NCI-H510A treated with DMSO at 0.1 percent for 48 hours (cell line): ENCODE data around the gene STK39.

Source experiments
- DNase-seq: peaks from one replicate; lab custom pipeline; 2025; lab: John Stamatoyannopoulos, UW

Gene STK39

DNA sequence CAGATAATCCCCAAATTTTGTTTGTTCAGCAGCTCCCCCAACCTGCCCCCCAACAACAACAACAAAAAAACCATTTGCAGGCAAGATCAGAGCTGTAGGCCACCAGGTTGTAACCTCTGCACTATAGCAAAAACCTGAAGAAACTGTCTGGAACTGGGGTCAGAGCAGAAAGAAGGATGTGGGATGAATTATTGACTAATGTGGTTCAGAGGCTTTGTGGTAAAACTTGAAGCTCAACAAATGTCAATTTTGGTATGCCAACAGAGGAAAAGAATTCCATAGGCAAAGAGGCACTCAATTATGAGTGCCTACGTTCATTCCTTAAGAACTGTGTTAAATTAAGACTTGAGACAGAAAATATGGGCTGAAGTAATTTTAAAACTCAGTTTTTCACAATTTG lies 255.1 kb downstream of the STK39 start:
- no peak for DNase-seq

DNA sequence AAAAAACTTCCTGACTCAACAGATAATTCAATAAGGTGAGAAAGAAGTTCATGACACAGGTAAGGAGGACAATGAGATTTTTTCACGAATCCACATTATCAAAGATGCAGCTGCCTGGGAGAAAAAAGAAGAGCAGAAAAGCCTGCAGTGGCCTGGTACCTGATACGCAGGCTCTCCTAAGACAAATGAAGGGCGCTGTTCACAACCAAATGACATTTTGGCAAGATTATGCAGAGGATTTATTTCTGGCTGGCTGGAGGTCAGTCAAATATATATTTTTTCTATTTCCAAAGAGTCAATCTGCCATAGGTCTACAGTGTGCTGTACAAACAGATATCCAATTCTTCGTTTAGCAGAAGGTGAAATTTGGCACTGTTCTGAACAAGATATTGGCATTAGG lies 257.3 kb downstream of the STK39 start:
- no peak for DNase-seq

DNA sequence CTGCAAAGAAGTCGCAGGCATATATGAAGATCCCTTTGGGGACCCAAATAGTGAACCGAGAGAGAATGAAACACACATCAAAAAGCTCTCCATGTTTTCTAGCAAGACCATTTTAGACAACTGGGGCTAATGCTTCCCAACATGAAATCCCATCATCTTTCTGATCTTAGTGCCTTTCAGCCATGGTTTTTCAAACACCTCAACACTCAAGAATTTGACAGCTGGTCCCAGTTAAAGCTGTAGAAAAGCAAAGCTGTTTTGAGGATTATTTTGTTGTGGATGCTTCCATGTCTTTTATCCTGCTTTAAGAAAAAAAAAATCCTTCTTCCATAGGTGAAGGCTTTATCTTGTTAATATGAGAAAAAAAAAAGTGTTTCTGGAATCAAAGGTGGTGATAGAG lies 259.1 kb downstream of the STK39 start:
- DNase-seq: no peak

DNA sequence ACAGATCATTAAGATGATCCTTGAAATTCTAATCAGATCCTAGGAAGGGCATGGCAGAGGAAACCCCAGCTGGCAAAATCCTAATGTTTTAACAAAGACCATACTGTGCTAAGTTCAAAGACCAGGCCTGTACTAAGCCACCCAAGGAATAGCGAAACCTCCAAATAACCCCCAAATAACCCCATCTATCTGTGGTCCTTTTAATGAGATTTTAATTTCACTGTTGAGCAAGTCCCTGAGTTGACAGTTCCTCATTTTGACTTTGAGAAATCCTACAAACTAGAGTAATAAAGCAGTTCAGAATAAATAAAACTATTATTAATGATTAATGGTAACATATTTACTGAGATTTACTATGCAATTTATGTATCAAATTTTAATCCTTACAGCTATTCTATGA lies 259.8 kb downstream of the STK39 start:
- no peak for DNase-seq

DNA sequence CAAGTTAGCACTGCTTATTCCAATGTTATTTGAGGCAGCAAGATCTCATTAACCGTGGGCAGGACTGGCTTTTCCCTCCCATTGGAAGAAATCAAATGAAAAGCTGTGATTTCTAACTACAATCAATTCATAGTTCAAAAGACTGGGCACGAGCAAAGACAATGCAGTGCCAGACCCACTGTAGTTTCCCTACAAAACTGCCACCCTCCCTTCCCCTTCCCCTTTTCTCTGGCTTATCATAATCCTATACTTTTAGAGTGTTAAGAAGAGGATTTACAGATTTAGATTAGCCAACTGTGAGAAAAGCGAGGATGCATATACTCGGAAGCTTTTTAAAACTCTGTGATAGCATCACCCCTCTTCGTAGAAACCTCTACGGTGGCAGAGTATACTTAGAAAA lies 260.4 kb downstream of the STK39 start:
- DNase-seq: no peak

DNA sequence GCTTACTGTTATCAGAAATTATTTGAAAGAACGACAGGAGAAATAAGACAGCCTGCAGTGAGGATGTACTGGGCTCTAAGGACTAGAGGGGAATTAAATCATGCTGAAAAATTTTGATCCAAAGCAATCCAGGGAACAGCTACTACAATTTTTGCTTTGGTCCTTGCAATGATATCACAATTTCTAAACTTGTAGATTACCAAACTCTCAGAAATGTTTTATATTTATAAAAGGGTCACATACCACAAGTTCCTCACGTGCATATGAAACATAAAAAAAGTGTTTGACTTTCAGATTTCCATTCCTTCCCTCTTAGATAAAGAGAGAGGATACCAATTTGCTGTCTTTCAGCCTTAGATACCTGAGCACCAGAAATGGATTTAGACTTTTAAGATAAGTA lies 261.2 kb downstream of the STK39 start:
- DNase-seq: no peak

DNA sequence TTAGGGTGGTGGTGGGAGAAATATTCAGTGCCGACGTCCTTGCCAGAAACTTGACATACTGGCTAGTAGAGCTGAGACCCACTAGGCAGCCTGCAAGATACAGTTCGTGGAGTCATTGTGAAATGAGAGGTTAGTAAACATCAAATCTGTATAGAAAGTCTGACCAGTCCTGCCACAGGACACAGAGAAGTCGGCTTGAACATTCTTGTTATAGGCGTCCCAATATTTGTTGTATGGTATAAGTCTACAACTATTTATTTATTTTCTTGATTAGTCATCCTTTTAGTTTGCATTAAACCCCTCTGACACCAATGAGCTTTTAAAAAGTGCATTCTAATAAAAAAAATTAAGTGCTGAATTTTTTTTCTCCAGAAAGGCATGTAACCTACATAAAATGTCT lies 265.4 kb downstream of the STK39 start:
- DNase-seq: no peak

DNA sequence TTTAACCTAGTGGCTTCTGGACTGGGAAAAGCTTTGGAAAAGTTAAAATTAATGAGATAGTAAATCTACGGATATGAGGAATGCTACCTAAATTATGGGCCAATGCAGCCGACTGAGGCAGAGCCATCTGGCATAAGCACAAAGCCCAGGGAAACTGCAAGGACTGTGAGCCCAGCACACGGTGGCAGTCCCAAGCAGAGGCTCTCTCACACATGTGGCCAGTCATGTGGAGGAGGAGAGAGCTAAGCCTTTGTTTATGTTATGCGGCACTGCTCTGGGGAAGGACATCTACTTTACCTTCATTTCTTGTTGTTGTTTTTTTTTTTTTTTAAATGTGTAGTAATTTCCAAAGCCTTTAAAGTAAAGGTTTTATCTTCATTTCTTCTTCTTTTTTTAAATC lies 267.0 kb downstream of the STK39 start:
- DNase-seq: no peak

DNA sequence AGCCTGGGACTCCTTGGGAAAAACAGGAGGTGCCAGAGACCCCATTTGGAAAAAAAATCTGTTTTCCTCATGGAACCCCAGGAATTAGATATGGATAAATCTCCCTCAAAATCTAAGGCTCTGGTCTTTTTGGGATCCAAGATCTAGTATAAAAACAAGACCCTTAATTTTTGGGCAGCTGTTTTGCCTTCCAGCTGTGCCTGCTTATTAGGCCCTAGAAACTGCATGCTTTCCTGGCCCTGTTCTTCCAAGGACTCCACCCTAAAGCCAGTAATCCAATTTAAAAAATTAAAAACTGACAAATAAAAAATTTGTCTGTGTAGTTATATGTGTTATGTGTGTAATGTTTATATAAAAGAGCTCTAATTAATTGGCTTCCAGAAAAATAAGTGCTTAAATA lies 274.6 kb downstream of the STK39 start:
- no peak for DNase-seq

DNA sequence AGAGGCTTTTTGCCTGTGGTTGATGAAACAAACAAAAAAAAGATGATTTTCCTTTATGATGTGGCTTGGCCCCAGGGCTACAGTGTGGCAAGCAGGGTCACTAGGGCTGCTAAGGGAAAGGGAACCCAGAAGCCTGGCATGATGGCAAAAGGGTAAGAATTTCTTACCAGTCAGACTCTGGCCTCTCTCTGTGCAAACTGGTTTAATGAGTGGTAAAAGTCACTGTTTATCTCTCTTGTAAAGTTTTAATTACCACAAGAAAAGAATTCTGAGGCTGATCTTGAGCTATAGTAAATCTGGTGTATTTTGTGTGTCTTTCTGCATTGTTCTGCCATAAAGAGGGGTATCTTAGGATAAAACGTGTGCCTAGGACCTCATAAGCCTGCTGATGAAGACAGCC lies 275.4 kb downstream of the STK39 start:
- DNase-seq: no peak

DNA sequence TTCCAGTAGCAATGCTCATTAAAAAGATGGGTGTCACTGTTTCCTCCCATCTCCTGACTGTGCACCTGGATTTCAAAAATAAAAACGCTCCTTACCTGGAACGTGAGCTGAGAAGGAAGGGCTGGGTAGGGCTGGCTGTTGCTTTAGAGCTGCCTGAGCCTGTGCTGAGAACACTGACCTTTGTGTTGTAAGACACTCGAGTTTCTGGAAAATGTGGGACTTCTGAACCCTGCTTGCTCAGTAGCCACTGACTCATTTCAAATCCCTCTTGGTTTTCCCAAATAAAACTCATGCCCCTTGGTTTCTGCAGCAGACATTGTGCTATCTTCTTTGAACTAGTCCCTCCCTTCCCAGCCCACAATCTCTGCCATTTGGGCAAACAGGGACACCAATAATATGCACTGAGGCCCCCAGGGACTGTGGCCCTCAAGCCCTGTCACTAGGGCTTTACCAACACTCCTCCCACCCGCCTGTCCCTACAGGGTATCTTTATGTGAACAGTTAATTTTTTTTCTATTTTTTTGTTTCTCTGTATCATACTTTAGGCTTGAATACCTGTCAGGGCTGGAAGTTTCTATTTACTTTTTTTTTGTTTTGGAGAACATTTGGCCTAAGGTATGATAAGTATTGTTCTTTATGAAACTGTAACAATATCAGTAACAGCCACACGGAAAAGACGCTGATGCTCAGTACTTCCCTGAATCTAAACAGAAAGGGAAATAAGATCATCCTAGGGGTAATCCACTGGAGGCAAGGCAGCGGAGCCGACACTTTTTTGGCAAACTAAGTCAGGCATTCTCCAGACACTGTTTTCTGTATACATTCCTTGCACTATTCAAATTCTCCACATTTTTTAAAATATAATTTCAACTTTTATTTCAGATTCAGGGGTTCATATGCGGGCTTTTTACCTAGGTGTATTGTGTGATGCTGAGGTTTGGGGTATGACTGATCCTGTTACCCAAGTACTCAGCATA lies 280.2 kb downstream of the STK39 start:
- DNase-seq: no peak

DNA sequence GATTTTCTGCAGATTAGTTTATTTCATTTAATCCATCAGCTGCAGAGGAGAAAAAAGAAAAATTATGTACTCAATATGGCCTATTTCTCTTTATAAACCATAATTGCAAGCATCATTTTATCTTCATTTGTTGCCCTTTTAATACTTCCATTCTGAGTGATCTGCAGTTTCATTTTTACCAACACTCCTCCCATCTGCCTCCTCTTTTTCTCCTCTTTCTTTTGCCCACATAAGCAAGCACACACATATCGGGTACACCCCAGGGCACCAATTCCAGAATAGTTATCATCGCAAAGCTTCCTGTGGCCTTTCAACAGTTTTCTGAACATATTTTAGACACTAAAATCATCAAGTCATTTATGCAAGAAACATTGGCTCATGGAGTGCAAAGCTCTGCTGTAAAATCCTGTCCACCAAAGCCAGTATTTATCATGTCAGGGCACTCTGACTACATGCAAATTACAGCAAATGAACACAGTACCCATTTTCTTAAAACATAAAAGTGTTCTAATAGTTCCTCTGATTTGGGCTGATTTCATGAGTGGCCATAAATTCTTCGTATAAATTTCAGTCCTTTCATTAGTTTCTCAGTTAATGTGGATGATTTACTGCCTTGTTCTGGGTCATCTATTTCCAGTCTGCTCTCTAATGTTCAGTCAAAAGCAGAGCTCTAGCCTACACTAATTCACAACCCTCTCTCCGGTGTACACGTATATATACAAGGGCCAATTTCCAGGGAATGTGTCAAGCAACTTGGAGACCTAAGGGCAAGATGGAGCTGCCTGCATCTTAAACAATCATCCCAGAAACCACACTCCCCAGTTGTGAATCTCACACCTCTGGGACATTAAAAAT lies 281.3 kb downstream of the STK39 start:
- DNase-seq: no peak

DNA sequence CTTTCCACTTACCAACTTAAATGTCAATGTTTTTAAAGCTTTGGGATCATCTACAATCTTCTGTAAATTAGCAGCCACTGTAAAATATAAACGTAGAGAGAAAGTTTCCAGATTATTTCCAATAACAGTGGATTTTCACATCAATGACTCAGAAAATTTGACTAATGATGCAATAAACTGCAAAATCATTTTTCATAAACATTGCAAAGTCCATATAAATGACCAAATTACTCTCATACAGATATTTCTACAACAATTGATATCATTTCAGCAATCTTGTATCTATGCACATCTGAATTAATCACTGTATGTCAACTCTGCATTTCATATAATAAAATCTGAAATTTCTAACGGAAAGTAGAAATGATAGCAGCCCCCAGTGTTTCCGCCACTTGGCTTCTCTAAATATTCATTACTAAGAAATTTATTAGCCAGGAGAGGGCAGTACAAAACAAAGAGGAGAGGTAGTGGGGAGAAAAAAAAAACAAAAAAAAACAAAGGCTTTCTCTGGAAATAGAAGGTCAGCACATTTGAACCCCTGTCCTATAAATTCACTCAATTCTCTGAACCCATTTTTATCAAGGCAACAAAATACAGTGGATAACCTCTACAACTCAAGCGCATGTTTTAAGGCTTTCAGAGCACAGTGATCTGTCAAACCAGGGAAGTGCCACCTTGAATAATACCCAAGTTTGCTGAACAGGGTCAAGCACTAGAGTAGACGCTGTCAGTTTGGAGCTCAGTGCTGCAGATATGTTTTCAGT lies 282.6 kb downstream of the STK39 start:
- DNase-seq: no peak

DNA sequence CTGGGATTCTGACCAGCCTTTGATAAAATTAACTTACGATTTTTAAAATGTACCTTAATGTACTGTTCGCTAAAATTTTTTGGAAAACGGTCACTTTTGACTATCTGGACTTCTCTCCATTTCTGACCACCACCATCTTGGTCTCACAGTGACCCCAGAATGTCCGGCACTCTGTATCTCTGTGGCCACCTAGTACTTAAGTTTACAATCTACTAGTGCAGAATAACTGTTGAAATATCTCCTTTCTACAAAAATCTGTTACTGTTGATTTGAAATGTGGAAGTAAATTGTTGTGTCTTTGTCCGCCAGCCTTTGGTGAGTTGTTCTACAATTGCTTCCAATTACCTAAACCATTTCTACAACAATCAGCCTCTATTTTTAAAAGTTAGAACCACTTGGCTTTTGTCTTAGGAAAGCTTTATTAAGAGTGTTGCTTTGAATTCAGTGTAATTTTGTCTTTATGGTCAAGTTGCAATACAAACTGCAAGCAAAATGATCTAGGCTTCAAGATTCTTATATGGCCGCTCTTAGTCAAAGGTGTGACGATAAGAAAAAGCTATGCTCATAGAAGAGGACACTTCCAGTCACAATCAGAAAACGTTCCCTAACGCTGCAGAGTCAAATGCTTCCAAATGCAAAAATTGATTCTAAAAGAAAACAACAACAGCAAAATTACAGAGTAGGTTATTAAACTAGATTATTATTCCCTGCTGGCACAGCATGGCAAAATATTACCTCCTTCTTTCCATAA lies 283.3 kb downstream of the STK39 start:
- no peak for DNase-seq

DNA sequence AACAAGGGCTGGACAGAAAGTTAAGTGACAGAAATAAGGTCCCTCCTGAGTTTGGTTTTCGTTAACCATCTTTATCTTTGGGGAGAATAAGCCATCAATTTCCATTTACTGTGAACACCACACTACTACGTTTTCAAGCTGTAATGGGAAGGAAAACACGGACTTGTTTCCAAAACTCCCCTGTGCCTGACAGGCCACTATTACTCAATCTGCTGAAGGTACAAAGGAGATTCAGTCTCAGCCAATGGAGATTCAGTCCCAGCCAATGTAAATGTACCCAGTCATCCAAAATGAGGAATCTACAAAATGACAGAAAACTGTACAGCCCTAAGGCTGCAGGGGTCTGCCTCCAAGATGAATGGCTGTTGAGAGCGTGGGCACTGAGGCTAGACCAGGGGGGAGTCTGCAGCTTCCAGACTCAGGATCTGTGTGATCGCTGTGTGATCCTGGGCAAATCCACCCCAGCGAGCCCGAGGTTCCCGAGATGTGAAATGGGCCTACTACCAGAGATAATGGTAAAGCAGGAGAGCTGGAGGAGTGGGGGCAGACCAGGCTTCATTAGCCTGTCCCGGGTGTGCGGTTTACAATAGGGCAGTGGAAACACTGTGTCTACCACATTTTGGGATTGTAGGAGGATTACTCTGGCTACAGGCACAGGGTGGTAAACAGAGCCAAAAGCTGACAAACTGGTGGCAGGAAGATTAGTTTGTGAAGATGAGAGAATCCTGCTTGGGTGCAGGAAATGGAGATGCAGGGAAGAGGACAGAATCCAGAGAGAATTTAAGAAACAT lies 284.8 kb downstream of the STK39 start:
- DNase-seq: no peak

DNA sequence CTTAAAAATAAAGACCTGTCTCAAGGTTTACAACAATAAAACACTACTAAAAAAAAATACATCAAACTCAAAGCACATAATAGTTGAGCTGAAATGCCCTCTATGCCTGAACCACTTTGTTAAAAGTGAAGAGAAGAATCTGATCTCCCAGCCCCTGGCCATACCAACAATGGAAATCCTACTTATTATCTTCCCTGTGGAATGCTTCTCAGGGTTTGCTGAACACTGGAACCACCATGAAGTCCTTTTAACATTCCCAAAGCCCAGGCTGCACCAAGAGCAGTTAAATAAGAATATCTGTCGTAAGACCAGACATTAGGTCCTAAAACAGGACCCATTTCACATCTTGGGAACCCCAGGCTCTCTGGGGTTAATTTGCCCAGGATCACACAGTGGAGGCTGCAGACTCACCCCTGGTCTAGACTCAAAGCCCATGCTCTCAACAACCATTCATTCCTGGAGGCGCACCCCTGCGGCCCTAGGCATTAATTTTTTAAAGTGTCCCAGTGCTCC lies 285.8 kb downstream of the STK39 start:
- no peak for DNase-seq

DNA sequence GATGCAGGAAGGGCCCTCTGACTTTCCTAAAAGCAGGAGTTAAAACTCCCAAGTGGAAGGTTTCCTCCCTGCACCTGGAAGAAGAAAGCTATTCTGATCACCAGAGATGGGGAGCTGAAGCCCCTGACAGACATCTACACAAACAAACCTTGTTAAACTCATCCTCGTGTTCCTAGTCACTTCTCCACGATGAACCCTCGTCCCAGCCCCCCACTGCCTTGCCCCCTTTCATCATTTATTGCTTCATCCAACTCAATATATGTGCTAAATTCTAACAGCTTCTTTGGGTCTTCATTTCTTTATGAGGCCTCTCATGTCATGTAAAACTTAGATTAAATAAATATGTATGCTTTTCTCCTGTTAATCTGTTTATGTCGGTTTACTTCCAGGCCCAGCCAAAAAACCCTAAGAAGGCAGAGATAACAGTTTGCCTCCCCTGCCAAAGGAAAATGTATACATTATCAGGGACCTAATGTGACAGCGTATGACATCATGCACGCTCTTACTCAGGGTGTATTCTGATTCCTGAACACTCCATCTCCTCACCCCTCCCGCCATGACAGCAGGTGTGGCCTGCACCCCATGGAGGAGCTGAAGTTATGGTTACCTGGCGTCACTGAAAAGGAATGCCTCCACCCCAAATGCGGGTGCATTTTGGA lies 287.2 kb downstream of the STK39 start:
- no peak for DNase-seq

DNA sequence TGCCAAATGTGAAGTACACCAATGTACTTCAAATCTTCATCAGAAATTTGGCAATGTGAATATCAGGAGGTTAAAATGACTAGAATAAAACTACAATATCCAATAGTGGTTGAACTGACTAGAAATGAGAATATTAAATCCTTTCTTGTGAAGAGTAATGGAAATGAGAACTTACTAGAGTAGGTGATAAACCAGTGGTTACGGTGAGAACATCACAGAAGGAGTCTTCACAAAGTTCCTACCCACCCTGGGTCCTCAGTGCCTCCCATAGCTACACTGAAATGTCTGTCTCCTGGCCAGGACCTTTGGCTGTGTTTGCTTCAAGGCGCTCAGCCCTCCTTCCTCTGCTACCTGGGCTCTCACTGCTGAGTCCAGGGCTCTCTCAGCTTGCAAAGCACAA lies 289.7 kb downstream of the STK39 start:
- DNase-seq: no peak

DNA sequence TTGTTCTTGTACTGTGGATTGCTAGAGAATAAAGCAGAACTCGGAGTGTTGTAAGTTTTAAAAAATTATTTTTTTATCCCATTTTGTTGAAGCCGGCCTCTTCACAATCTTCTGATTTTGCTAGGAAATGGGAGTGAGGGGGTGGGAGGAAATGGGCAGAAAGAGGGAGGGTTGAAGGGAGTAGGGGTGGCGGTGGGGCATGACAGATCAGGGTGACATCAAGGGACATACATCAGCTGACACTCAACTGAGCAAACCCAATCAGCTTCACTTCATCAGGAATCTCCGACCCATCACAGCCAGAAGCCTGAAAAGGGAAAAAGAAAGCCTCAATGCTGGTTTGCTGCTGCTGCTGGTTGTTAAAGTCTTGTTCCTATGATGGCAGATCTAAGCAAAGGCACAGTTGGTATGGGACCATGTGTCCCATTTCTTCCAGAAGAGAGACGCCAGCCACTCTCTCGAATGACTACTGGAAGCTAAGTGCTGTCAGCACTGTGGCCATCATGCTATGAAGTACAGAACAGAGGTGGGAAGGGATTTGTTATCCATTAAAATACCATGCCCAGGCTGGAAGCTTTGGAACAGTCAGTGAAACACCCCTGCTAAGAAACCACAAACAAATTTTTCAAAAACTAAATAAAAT lies 292.0 kb downstream of the STK39 start:
- DNase-seq: no peak

DNA sequence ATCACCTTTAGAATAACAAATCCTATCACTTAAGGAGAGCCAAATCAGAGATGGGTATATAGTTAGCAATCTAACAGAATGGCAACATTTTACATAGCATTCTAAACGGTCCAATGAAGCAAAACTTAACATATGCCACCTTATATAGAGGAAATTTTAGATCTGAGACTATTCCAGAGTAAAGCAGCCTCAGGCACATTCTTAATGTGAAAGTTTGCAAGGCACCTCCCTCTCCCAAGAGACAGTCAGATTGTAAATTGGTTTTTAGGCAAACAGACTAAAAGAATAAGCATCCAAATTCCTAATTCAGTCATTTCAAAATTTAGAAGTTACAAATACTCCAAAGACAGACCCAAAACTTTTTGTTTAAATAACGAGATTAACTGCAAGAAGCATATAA lies 292.9 kb downstream of the STK39 start:
- no peak for DNase-seq
